GM21576 (cell line): ENCODE measurements around the gene TMEM156.

Experiments
- ATAC-seq: cut with Tn5 transposase; IDR thresholded peaks from one replicate; pipeline ENCODE4 v1.9.1; 2021; ENCODE audit warnings: mild to moderate bottlenecking, moderate library complexity; ENCODE audit not compliant: unreplicated experiment

Gene TMEM156

GRCh38 chr4:39032218-39033085 lies at the start of gene TMEM156:
Gene TMEM156 (minus strand): TSS chr4:39032409. CDS start chr4:39032313, 96 bp downstream.
- peak; percentile 60 for ATAC-seq

DNA sequence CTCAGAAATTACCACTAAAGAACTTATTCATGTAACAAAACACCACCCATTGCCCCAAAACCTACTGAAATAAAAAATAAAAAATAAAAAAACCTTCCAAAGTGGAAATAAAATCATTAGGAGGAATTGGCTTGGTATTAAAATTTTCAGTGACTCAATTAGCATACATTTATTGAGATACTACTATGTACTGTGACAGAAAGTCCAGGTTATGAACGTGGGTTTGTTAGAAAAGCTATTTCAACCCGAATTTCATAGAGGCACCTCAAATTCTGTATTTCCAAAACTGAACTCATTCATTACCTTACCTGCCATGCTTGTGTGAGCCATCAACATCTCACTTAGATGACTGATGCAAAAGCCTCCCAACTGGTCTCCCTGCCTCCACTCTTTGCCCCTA lies 46.6 kb upstream of the TMEM156 start:
- ATAC-seq = no peak

DNA sequence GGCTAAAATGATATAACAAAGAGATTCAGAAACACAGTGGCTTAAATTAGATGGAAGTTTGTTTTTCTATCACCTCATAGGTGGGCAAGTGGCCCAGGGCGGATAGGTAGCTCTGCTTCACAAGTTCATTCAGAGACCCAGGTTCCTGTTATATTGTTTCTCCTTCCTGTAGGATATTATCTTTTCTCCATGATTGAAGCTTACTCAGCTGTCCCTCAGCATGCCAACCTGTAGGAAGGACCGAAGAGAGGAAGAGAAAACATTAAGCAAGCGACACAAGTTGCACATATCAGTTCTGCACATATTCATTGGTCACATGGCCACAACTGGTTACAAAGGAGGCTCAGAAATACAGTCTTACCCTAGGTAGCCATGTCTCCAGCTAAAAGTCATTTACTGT lies 36.7 kb upstream of the TMEM156 start:
- ATAC-seq = no peak

DNA sequence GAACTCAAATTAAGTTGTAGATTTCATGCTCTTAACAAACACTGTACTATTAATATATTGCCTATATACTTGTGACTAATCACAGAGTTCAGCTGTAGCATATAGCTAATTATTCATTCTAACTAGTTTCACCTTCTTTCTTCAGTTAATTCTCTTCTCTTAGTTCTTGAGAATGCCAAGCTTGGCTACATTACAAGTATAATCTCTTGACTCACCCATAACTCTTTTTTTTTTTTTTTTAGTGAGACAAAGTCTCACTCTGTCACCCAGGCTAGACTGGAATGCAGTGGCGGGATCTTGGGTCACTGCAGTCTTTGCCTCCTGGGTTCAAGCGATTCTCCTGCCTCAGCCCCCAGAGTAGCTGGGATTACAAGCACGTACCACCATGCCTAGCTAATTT lies 35.2 kb upstream of the TMEM156 start:
- no peak for ATAC-seq

DNA sequence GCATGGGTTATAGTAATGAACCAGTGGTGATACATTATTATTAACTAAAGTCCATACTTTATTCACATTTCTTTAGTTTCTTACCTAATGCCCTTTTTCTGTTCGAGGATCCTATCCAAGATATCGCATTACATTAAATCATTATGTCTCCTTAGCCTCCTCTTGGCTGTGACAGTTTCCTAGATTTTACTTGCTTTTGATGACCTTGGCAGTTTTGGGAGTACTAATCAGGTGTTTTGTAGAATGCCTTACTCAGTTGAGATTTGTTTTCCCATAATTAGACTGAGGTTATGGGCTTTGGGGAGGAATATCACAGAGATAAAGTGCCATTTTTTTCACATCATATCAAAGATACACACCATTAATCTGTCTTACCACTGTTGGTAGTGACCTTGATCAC lies 34.8 kb upstream of the TMEM156 start:
- ATAC-seq = no peak

DNA sequence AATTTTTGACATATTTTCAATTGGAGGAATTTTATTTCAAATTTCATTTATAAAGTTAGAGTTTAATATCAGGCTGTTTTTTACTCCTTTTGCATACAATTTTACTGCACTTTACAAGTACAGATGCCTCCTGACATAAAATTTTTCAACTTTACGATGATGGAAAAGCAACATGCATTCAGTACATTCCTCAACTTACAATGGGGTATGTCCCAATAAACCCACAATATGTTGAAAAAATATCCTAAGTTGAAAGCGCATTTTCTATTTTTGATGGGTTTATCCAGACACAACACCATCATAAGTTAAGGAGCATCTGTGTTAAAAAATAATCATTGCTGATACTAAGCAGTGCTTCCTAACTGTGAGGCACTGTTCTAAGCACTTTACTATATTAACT lies 34.2 kb upstream of the TMEM156 start:
- ATAC-seq = no peak

DNA sequence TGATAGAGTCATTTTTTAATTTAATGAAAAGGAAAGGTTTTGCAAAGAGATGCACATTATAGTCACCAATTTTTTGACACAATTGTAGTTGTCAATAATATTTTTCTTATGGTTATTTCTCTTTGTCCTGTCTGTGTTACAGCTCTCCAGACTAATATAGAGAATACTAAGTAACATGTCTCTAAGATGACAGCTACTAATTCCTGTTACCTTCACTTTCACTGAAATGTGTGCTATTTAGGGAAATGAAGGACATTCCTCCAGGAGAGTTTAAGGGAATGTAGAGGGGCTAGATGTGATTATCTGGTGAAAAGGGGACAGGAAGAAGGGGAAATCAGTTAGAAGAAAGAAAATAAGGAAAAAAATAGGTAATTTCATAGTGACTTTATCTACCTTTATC lies 31.2 kb upstream of the TMEM156 start:
- ATAC-seq = no peak

DNA sequence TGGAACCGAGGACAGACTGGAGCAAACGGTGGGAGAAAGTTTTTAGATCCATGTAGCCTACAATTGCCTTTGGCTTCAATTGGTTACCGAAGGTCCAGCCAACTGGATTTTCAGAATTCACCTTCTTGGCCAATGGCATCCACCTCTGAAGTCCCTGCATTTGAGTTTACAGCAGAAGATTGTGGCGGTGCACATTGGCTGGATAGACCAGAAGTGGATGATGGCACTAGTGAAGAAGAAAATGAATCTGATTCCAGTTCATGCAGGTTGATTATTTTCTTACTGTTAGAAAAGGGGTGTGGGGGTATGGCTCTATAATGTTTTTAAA lies 30.5 kb upstream of the TMEM156 start:
- ATAC-seq = no peak

GRCh38 chr4:39062094-39062769 lies 30.0 kb upstream of the TMEM156 start, which contains the start of gene KLHL5:
Gene KLHL5 (plus strand): TSS chr4:39062232. CDS start chr4:39062653, 421 bp downstream.
- no peak for ATAC-seq

DNA sequence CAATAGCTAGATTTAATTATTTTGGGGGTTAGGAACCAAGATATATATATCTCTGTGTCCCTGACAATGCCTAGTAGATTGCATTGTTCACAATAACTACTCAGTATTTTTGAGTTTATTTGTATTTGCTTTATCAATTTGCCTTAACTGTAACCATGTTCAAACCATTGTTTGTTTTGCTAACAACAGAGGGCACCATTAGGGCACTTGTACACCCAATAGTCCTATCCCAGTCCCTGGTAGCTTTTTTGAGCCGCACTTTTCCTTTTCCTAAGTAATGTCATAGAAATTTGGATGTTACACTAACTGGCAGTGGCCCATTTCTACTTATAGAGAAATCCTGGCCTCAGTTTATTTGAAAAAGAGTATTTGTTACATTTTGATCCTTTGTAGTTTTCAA lies 29.2 kb upstream of the TMEM156 start:
- ATAC-seq = no peak

GRCh38 chr4:39056023-39056422 lies 23.8 kb upstream of the TMEM156 start:
- ATAC-seq = no peak

- ATAC-seq = no peak
Measured at GRCh38 chr4:39054497-39054896, 22.3 kb upstream of the TMEM156 start.

DNA sequence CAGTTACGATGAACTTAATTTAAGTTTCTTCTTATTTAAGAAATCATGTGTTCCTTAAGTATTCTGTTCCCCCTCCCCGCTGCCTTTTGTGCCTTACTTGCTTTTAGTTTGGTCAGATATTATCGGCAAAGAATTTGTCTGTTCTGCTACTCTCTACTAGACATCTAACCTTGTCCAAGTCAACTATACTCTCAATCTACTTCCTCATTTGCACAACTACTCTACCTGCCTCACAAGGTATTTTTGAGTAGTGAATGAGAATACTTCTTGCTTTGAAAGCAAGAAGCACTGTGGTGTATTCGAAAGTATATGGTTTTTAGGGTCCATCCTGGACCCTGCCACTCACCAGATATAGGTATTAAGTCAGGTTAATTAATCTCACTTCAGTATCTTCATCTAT lies 21.8 kb upstream of the TMEM156 start:
- no peak for ATAC-seq

GRCh38 chr4:39051492-39051891 lies 19.3 kb upstream of the TMEM156 start:
- ATAC-seq = no peak

GRCh38 chr4:39050590-39050989 lies 18.4 kb upstream of the TMEM156 start:
- ATAC-seq = no peak

GRCh38 chr4:39048311-39048710 lies 16.1 kb upstream of the TMEM156 start:
- peak; percentile 19 for ATAC-seq

DNA sequence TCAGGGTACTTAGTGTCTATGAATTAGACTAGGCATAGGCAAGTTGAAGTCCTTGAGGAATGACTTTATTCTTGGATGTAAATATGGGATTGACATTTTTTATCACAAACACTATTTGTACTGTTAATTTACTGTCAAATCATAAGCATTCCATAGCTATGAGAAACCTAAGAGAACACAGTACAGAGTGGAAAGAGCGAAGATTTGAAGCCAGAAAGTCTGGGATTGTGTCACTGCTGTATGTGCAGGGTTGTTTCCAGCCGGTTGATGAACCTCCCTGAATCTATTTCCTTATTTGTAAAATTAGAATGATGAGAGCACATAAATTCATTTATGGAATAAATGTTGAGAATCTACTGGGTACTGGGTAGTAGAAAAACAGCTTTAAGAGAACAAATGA lies 15.5 kb upstream of the TMEM156 start:
- no peak for ATAC-seq

- no peak for ATAC-seq
Measured at GRCh38 chr4:39046249-39046648, 14.0 kb upstream of the TMEM156 start.

- no peak for ATAC-seq
Measured at GRCh38 chr4:39045827-39046221, 13.6 kb upstream of the TMEM156 start.

GRCh38 chr4:39044956-39045826 lies 13.0 kb upstream of the TMEM156 start:
- ATAC-seq = no peak

DNA sequence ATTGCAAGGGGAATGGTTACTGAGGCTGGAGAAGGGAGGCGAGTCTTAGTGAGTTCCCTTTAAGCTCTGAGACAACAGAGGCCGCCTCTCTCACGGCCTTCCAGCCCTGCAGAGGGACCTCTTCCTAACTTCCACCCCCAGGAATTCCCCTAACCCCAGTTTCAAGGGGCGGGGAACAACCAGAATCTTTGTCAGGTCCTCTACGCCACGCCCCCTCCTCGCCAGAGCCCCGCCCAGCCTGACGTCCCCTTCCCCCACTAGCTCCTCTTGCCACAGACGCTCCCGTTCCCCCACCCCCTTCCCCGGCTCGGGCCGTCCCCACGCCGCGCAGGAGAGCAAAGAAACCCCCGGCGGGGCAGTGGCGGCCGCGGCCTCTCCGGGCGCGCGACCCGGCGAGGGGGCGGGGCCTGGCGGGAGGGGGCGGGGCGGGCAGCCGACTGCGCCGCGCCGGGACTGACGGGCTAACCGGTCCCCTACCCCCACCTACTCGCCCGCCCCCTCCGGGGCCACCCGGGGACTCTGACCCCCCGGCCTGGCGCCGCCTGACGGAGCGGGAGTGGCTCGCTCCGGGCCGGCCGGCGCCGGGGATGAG lies 12.3 kb upstream of the TMEM156 start:
- peak; percentile 52 for ATAC-seq
